Adrenal gland (tissue), 5 donors: Measurements from ENCODE around the gene CDCA4.

Experiments used
- POLR2A ChIP-seq, 2 donors: fragments of 450-650 bp; IDR thresholded peaks; one replicate each; pipeline ENCODE4 v1.6.1; 2017; ENCODE audit warnings: antibody characterized with exemption in 2 of 2, mild to moderate bottlenecking in 2 of 2, moderate library complexity in 1 of 2
- TF ChIP-seq, protein P1 (sequence below), 6 experiments: fragments of 450-650 bp in 4 of 6; fragments of 200-600 bp in 2 of 6; sonication (generic) in 1 of 6; IDR thresholded peaks; 1 replicate in 5 of 6; 2 replicates in 1 of 6; pipeline versions ENCODE4 v1.5.1 to v1.8.0; 2016 to 2021; ENCODE audit warnings: antibody characterized with exemption in 6 of 6, mild to moderate bottlenecking in 2 of 6, moderate library complexity in 1 of 6
- donor health status: DM: no; HTN: no; CAD: no.

DNA sequence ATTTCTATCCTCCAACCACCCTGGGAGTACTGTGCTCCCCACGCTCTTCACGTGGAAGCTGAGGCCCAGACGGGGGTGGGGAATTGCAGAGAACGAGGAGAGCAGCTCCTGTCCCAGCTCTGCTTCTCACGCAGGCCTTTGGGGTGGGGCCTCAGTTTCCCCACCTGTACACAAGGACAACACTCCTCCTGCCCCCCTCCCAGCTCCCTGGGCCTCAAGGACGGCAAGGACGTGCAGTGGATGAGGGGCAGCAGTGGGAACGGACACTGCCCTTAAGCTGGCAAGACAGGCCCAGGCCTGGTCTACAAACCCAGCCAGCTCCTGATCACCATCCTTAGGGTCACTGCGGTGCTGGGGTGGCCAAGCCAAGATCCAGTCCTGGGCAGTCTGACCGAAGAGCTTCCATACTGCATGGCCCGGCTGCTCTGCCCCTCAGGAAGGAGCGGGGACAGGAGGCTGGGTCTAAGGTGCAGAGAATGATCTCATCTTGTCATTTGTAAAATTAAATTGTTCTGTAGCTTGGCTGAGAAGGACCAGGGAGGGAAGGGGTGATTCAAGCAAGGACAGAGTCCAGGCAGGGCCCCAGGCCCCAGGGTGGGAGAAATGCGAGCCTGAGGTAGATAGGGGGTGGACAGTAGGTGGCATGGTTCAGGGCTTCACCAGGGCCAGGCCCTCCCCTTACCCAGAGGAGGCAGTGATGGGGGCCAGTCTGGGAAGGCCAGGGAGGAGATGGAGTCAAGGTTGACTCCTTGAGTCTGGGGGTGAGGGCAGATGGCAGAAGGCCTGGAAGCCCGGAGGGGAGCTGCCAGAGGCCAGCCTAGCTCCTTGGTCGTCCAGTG is 36.6 kb downstream of the CDCA4 start:
- TF ChIP-seq, protein P1, sequence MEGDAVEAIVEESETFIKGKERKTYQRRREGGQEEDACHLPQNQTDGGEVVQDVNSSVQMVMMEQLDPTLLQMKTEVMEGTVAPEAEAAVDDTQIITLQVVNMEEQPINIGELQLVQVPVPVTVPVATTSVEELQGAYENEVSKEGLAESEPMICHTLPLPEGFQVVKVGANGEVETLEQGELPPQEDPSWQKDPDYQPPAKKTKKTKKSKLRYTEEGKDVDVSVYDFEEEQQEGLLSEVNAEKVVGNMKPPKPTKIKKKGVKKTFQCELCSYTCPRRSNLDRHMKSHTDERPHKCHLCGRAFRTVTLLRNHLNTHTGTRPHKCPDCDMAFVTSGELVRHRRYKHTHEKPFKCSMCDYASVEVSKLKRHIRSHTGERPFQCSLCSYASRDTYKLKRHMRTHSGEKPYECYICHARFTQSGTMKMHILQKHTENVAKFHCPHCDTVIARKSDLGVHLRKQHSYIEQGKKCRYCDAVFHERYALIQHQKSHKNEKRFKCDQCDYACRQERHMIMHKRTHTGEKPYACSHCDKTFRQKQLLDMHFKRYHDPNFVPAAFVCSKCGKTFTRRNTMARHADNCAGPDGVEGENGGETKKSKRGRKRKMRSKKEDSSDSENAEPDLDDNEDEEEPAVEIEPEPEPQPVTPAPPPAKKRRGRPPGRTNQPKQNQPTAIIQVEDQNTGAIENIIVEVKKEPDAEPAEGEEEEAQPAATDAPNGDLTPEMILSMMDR (IDR thresholded peaks at IDR 0.05) = no peak
- TF ChIP-seq POLR2A (IDR thresholded peaks at IDR 0.05) = no peak
